OCI-LY1 (cell line): ENCODE data around the gene GALNT18.
A peak's percentile ranks its signal among the peaks of the same experiment; 100 is the strongest.

ENCODE experiments used
- H2AFZ ChIP-seq: fragments of 200-600 bp; sonication (generic), shearing (Covaris generic); 2 replicates; pipeline ENCODE4 v1.6.0; 2014; ENCODE audit warnings: antibody characterized with exemption, mild to moderate bottlenecking, low read length
- H3F3A ChIP-seq: fragments of 200-600 bp; sonication (generic), shearing (Covaris generic); 2 replicates; pipeline ENCODE4 v1.6.0; 2014; ENCODE audit warnings: mild to moderate bottlenecking, antibody characterized with exemption, low read length, moderate library complexity; ENCODE audit not compliant: insufficient read depth
- H3K27ac ChIP-seq: fragments of 200-600 bp; sonication (generic); 2 replicates; pipeline ENCODE4 v1.5.1; 2014; ENCODE audit warnings: low read length, mixed run types, mild to moderate bottlenecking, low read depth; ENCODE audit not compliant: poor library complexity, severe bottlenecking
- H3K27me3 ChIP-seq: fragments of 200-600 bp; sonication (generic); 2 replicates; pipeline ENCODE4 v1.6.0; 2014; ENCODE audit warnings: antibody characterized with exemption, mild to moderate bottlenecking, low read length, moderate library complexity; ENCODE audit not compliant: insufficient read depth
- H3K36me3 ChIP-seq: fragments of 200-600 bp; sonication (generic); 2 replicates; pipeline ENCODE4 v1.6.1; 2014; ENCODE audit warnings: mild to moderate bottlenecking, antibody characterized with exemption, low read length, moderate library complexity, mixed read lengths; ENCODE audit not compliant: insufficient read depth
- H3K4me1 ChIP-seq: fragments of 200-600 bp; sonication (generic); 2 replicates; pipeline ENCODE4 v1.5.1; 2014; ENCODE audit warnings: mild to moderate bottlenecking, low read length, moderate library complexity; ENCODE audit not compliant: insufficient read depth, severe bottlenecking
- H3K4me2 ChIP-seq: fragments of 200-600 bp; sonication (generic), shearing (Covaris generic); 2 replicates; pipeline ENCODE4 v1.6.1; 2014; ENCODE audit warnings: low read length
- H3K4me3 ChIP-seq: fragments of 200-600 bp; sonication (generic); 2 replicates; pipeline ENCODE4 v1.5.1; 2014; ENCODE audit warnings: low read length, low read depth, mild to moderate bottlenecking, mixed read lengths; ENCODE audit not compliant: poor library complexity, severe bottlenecking
- H3K79me2 ChIP-seq: fragments of 200-600 bp; shearing (Covaris generic); 2 replicates; pipeline ENCODE4 v1.6.1; 2016; ENCODE audit warnings: mixed run types, low read length, mixed read lengths; ENCODE audit not compliant: insufficient read depth
- H3K9ac ChIP-seq: fragments of 200-600 bp; sonication (generic), shearing (Covaris generic); 2 replicates; pipeline ENCODE4 v1.6.1; 2014; ENCODE audit warnings: mild to moderate bottlenecking, low read length, mixed read lengths
- H3K9me2 ChIP-seq: fragments of 200-600 bp; sonication (generic), shearing (Covaris generic); 2 replicates; pipeline ENCODE4 v1.6.1; 2014; ENCODE audit warnings: low read depth, mild to moderate bottlenecking, low read length, mixed read lengths
- H3K9me3 ChIP-seq: fragments of 200-600 bp; shearing (Covaris generic); 2 replicates; pipeline ENCODE4 v1.6.1; 2014; ENCODE audit warnings: low read length, mixed read lengths
- H4K20me1 ChIP-seq: fragments of 200-600 bp; sonication (generic), shearing (Covaris generic); 2 replicates; pipeline ENCODE4 v1.6.0; 2016; ENCODE audit warnings: mild to moderate bottlenecking, low read length; ENCODE audit not compliant: insufficient read depth
- EZH2 ChIP-seq: fragments of 200-600 bp; sonication (generic), shearing (Covaris generic); IDR thresholded peaks from 2 replicates; pipeline ENCODE4 v1.8.0; 2017; ENCODE audit warnings: borderline replicate concordance, mixed run types, mild to moderate bottlenecking, antibody characterized with exemption, low read length, moderate library complexity, mixed read lengths
- TF ChIP-seq, protein P1 (sequence below): fragments of 200-600 bp; sonication (generic), shearing (Covaris generic); IDR thresholded peaks from 2 replicates; pipeline ENCODE4 v1.5.1; 2017; ENCODE audit warnings: mild to moderate bottlenecking, antibody characterized with exemption, low read length, moderate library complexity, mixed read lengths

GALNT18 gene

DNA sequence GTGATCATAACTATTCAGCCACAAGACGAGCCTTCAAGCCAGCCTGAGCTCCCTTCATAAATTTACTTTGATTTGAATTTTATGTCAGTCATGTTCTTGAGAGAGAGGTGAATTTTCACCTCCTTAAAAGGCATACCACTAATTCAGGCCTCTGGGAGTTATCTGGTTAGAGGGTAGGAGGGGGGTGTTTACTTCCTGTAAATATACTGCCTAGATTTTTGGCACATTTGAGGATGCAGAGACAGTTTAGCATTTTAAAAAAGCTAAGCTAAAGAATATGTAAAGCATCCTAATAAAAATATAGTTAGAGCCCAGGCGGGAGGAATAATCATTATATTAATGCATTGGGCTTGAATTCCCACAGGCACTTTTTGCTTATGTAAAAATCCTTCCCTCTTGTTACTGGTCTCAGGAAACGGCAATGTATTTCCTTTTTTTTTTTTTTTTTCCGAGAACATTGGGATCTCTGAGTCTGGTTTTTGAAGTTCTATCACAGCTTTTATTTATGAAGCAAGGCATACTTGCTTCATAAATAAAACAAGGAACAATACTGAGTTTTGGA is 385.2 kb downstream of the GALNT18 start:
- Histone ChIP-seq H3K27ac (no peak overlapping the region), H3K4me2 (no peak overlapping the region), H3K9me3 (no peaks in the 10 kb centered on the region), H3K4me3 (no peak overlapping the region), H3F3A (no peaks in the 10 kb centered on the region), H3K27me3 (no peaks in the 10 kb centered on the region), H3K36me3 (no peaks in the 10 kb centered on the region), H3K4me1 (no peaks in the 10 kb centered on the region), H4K20me1 (no peaks in the 10 kb centered on the region), H2AFZ (no peak overlapping the region), H3K9ac (no peak overlapping the region), H3K79me2 (no peaks in the 10 kb centered on the region), H3K9me2 (no peaks in the 10 kb centered on the region)
- TF ChIP-seq, protein P1, sequence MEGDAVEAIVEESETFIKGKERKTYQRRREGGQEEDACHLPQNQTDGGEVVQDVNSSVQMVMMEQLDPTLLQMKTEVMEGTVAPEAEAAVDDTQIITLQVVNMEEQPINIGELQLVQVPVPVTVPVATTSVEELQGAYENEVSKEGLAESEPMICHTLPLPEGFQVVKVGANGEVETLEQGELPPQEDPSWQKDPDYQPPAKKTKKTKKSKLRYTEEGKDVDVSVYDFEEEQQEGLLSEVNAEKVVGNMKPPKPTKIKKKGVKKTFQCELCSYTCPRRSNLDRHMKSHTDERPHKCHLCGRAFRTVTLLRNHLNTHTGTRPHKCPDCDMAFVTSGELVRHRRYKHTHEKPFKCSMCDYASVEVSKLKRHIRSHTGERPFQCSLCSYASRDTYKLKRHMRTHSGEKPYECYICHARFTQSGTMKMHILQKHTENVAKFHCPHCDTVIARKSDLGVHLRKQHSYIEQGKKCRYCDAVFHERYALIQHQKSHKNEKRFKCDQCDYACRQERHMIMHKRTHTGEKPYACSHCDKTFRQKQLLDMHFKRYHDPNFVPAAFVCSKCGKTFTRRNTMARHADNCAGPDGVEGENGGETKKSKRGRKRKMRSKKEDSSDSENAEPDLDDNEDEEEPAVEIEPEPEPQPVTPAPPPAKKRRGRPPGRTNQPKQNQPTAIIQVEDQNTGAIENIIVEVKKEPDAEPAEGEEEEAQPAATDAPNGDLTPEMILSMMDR: no peak
- TF ChIP-seq EZH2: no peak

DNA sequence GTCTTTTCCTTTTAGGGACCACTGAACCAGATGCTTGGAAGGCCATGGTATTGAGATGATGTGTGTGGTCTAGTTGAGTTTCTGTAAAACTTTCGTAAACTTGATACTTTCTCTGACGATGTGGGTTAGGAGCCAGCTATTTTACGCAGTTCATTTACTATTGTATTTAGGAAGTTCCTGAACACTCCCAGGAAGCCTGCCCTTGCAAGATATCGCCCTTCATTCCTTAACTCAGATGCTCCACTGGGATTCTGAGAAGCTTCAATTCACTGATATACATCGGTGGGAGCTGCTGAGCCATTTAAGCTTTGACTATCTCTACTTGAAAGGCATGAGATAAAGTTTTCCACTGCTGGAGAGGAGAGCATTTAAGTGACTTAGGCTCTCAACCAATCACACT is 390.0 kb downstream of the GALNT18 start:
- no peaks in the 10 kb centered on the region for H4K20me1 ChIP-seq
- H3K27me3 ChIP-seq: no peaks in the 10 kb centered on the region
- no peaks in the 10 kb centered on the region for H3K4me1 ChIP-seq
- no peaks in the 10 kb centered on the region for H3K9me2 ChIP-seq
- H3K9me3 ChIP-seq: no peaks in the 10 kb centered on the region
- no peaks in the 10 kb centered on the region for H3F3A ChIP-seq
- H3K27ac ChIP-seq: no peak overlapping the region
- H2AFZ ChIP-seq: no peak overlapping the region
- no peak overlapping the region for H3K4me3 ChIP-seq
- H3K4me2 ChIP-seq: no peak overlapping the region
- H3K36me3 ChIP-seq: no peaks in the 10 kb centered on the region
- no peak overlapping the region for H3K9ac ChIP-seq
- no peaks in the 10 kb centered on the region for H3K79me2 ChIP-seq
- TF ChIP-seq, protein P1: no peak
- no peak for TF ChIP-seq EZH2

DNA sequence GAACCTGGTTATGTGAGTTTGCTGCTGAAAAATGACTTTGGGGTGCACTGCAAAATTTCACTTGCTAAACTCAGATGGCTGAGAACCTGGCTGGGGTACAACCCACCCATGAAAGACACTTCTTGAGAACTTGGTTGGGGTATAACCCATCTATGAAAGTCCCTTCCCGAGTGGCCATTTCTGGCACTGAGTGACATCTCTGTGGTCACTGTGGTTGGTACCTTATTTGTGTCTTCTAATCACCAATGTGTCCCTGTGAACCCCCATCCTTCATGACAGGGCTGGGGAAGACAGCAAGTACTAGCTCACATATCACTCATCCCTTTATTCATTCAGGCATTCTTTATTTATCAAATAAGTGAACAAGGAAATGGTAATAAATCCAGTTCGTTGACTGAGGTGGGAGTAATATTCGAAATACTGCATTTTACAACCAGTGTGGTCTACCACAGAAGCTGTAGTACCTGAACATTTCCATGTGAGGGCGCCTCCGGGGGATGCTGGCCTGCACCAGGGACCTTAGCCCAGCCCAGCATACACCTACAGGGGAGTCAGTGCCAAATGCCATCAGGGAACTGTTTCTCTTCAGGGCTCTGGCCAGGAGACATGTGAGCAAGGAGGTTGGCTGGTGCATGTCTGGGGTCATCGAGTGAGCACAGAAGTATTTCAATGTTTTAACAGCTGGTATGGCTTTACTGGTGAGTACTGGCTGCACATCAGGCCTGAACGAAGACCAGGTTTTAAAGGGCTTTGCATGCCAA is 390.8 kb downstream of the GALNT18 start:
- no peak overlapping the region for H3K4me2 ChIP-seq
- TF ChIP-seq, protein P1: peak; percentile 67
- no peak for TF ChIP-seq EZH2
- no peaks in the 10 kb centered on the region for H3K79me2 ChIP-seq
- no peaks in the 10 kb centered on the region for H3K4me1 ChIP-seq
- H3F3A ChIP-seq: no peaks in the 10 kb centered on the region
- H4K20me1 ChIP-seq: no peaks in the 10 kb centered on the region
- H3K9me3 ChIP-seq: no peaks in the 10 kb centered on the region
- H3K27ac ChIP-seq: no peak overlapping the region
- H3K36me3 ChIP-seq: no peaks in the 10 kb centered on the region
- H2AFZ ChIP-seq: no peak overlapping the region
- no peaks in the 10 kb centered on the region for H3K9me2 ChIP-seq
- H3K27me3 ChIP-seq: no peaks in the 10 kb centered on the region
- no peak overlapping the region for H3K9ac ChIP-seq
- no peak overlapping the region for H3K4me3 ChIP-seq
